ENCODE measurements around the gene B3GNT4. TPM values are rescaled to one million over a fixed set of nuclear protein-coding genes. Genes with fewer than 3 reads are reported as not detected.

The B3GNT4 gene
- total RNA-seq, 1 donor from 2014 or later = 0.46 TPM

- Histone ChIP-seq H3K36me3 (peaks cover 23% of the 10 kb centered on the region), H3K4me3 (peak overlapping the region; percentile 64), H3K4me1 (peaks cover 13% of the 10 kb centered on the region), H3K9me3 (no peaks in the 10 kb centered on the region), H3K27ac (no peak overlapping the region), H3K27me3 (peaks cover 54% of the 10 kb centered on the region)
- TF ChIP-seq CTCF (IDR thresholded peaks at IDR 0.05) = no peak
- intact Hi-C loops (cut with DNase I) = no loop called here
- DNase-seq (peak; percentile 62), ATAC-seq (peak; percentile 1)
Observed at GRCh38 chr12:122204167-122205052, 901 bp downstream of the B3GNT4 start.

- intact Hi-C loops (cut with DNase I) = no loop called here
- Histone ChIP-seq H3K27me3 (peaks cover 45% of the 10 kb centered on the region), H3K4me1 (peaks cover 13% of the 10 kb centered on the region), H3K9me3 (no peaks in the 10 kb centered on the region), H3K4me3 (no peak overlapping the region), H3K27ac (no peak overlapping the region), H3K36me3 (peaks cover 32% of the 10 kb centered on the region)
- peak; percentile 59 for DNase-seq
- TF ChIP-seq CTCF (IDR thresholded peaks at IDR 0.05) = no peak
- no peak for ATAC-seq
Observed at GRCh38 chr12:122205053-122205925, 1.8 kb downstream of the B3GNT4 start.

- no peak for TF ChIP-seq CTCF (IDR thresholded peaks at IDR 0.05)
Observed at GRCh38 chr12:122206111-122206881, 2.8 kb downstream of the B3GNT4 start.

GRCh38 chr12:122206976-122207375 is 3.5 kb downstream of the B3GNT4 start:
- no peak for TF ChIP-seq CTCF (IDR thresholded peaks at IDR 0.05)
- Histone ChIP-seq H3K27me3 (peaks cover 28% of the 10 kb centered on the region), H3K4me3 (no peak overlapping the region), H3K27ac (no peak overlapping the region), H3K36me3 (peaks cover 48% of the 10 kb centered on the region), H3K9me3 (no peaks in the 10 kb centered on the region), H3K4me1 (peaks cover 13% of the 10 kb centered on the region)
- ATAC-seq = no peak
- intact Hi-C loops (cut with DNase I) = no loop called here
- DNase-seq = peak; percentile 30

More at GRCh38 chr12:122206111-122206881, 2.8 kb downstream of the B3GNT4 start:
- H3K9me3 ChIP-seq = no peaks in the 10 kb centered on the region
- DNase-seq (peak; percentile 60), ATAC-seq (no peak)
- peaks cover 35% of the 10 kb centered on the region for H3K27me3 ChIP-seq
- H3K4me3 ChIP-seq = no peak overlapping the region
- peaks cover 41% of the 10 kb centered on the region for H3K36me3 ChIP-seq
- no peak overlapping the region for H3K27ac ChIP-seq
- H3K4me1 ChIP-seq = peaks cover 13% of the 10 kb centered on the region
- intact Hi-C loops (cut with DNase I) = no loop called here

GRCh38 chr12:122207391-122207790 is 3.9 kb downstream of the B3GNT4 start:
- Histone ChIP-seq H3K36me3 (peaks cover 52% of the 10 kb centered on the region), H3K4me1 (peaks cover 13% of the 10 kb centered on the region), H3K4me3 (no peak overlapping the region), H3K9me3 (no peaks in the 10 kb centered on the region), H3K27ac (no peak overlapping the region), H3K27me3 (peaks cover 24% of the 10 kb centered on the region)
- ATAC-seq = no peak
- no peak for TF ChIP-seq CTCF (IDR thresholded peaks at IDR 0.05)
- DNase-seq = no peak
- intact Hi-C loops (cut with DNase I) = no loop called here
